Measurements from ENCODE around the gene ZFYVE9.

DNA sequence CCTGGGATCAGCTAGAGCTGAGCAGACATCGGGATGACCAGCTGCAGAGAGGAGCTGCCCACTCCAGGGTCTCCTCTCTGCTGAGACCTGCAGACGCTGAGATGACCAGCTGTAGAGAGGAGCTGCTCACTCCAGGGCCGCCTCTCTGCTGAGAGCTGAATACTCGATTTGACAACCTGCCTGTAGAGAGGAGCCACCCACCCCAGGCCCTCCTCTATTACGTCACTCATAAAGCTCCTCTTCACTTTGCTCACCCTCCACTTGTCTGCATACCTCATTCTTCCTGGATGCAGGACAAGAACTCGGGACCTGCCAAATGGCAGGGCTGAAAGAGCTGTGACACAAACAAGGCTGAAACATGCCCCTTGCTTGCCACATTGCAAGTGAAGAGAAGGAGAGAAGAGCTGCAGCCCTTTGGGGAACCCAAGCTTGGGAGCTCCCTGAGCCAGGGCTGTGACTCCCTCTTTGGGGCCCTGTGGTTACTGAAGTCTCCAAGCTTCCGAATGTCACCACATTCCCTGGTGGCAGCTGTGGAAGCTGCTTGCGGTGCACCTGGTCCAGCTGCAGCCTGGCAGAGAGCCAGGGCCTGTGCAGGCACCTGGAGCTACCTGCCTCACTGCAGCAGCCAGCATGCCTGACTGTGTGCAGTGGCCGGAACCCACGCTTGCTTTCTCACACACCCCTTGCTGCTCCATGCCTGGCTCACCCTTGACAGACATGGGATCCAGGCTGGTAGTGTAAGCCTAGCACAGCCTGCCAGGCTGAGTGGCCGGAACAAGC lies 164.5 kb downstream of the ZFYVE9 start:
- TF ChIP-seq POLR2A (IDR thresholded peaks at IDR 0.05) (no peak), CTCF (IDR thresholded peaks at IDR 0.05) (no peak)
